SK-MEL-5 (cell line): ENCODE measurements around the gene SEPTIN14. TPM values are rescaled to one million over a fixed set of nuclear protein-coding genes. Genes with fewer than 3 reads are reported as not detected.
"Not testable (repeated sequence)": the region's sequence is repeated elsewhere in the genome, so short reads cannot be mapped to it uniquely, and the experiment has no call there.

Source experiments
- DNase-seq: peaks from one replicate; pipeline ENCODE4 v3.0.0-alpha.2; 2016; ENCODE audit warnings: low read depth, low spot score
- in situ Hi-C: cut with HindIII; loops from 2 replicates; pipeline ENCODE4 v1.10.0; 2016; ENCODE audit warnings: low sequenced_read_pairs, high pct_unique_total_duplicates, low pct_unique_long_range_greater_than_20kb
- small RNA-seq, 2 experiments: library from RNA; depleted of rRNA; stranded (forward); fragments of <200 nt; gene quantifications; one replicate each; pipeline ENCODE3, GENCODE V24; 2014
- total RNA-seq: library from RNA; depleted of rRNA; stranded (reverse); fragments of >200 nt; shearing (Covaris generic); gene quantifications from 2 replicates; pipeline ENCODE4 v1.2.3, GENCODE V29; 2014; rRNA removed

SEPTIN14 gene
- total RNA-seq, 1 experiment from 2014 or later: not detected

GRCh38 chr7:55794527-55794926, 68.0 kb downstream of the SEPTIN14 start:
- no peak for DNase-seq
- in situ Hi-C loops: no loop called here

GRCh38 chr7:55792048-55792447, 70.5 kb downstream of the SEPTIN14 start:
- in situ Hi-C loops: no loop called here

GRCh38 chr7:55787796-55788195, 74.8 kb downstream of the SEPTIN14 start:
- no peak for DNase-seq
- in situ Hi-C loops: no loop called here

More at GRCh38 chr7:55792048-55792447, 70.5 kb downstream of the SEPTIN14 start:
- no peak for DNase-seq

GRCh38 chr7:55786901-55787300, 75.7 kb downstream of the SEPTIN14 start:
- in situ Hi-C loops: no loop called here

GRCh38 chr7:55785444-55785843, 77.1 kb downstream of the SEPTIN14 start:
- DNase-seq, in situ Hi-C loops: not testable (repeated sequence)

More at GRCh38 chr7:55786901-55787300, 75.7 kb downstream of the SEPTIN14 start:
- no peak for DNase-seq

- DNase-seq: no peak
- in situ Hi-C loops: no loop called here
These were observed 78.4 kb downstream of the SEPTIN14 start for GRCh38 chr7:55784151-55784550.

- in situ Hi-C loops: no loop called here
- no peak for DNase-seq
These were observed 83.9 kb downstream of the SEPTIN14 start for GRCh38 chr7:55778631-55779030.

GRCh38 chr7:55776196-55776595, 86.4 kb downstream of the SEPTIN14 start:
- no peak for DNase-seq
- in situ Hi-C loops: no loop called here

- DNase-seq: no peak
- in situ Hi-C loops: no loop called here
These were observed 87.5 kb downstream of the SEPTIN14 start for GRCh38 chr7:55775051-55775420.

GRCh38 chr7:55774327-55775050, 88.1 kb downstream of the SEPTIN14 start:
- DNase-seq: peak; percentile 80
- in situ Hi-C loops: no loop called here

- in situ Hi-C loops: no loop called here
- no peak for DNase-seq
These were observed 91.8 kb downstream of the SEPTIN14 start for GRCh38 chr7:55770778-55771177.

- in situ Hi-C loops: not testable (repeated sequence)
These were observed 109.2 kb downstream of the SEPTIN14 start for GRCh38 chr7:55753274-55753862.

GRCh38 chr7:55744706-55745105, 117.8 kb downstream of the SEPTIN14 start:
- in situ Hi-C loops: not testable (repeated sequence)
- peak; percentile 24 for DNase-seq

More at GRCh38 chr7:55753274-55753862, 109.2 kb downstream of the SEPTIN14 start:
- not testable (repeated sequence) for DNase-seq

Small RNAs within 50 kb of the gene (small RNA-seq; reads per million reads assigned to genes)
- gene AC092647.1 (0 reads per million in 2 experiments), gene AC092647.2 (0 reads per million in 2 experiments), gene RNU6-1126P (0 reads per million in 2 experiments)

Other genes with a start within 250 kb of the SEPTIN14 start
- gene ZNF713, start 24.7 kb upstream of the SEPTIN14 start, total RNA-seq: 0.43 and 0.85 TPM in 2 replicates
- 32.2 and 34.3 TPM in 2 replicates for gene MRPS17, start 89.1 kb upstream of the SEPTIN14 start, total RNA-seq
- gene NIPSNAP2, start 101.8 kb upstream of the SEPTIN14 start, total RNA-seq: 115 and 125 TPM in 2 replicates
- 357 and 414 TPM in 2 replicates for gene PSPH, start 188.7 kb upstream of the SEPTIN14 start, total RNA-seq
- 710 and 744 TPM in 2 replicates for gene CCT6A, start 189.0 kb upstream of the SEPTIN14 start, total RNA-seq
- gene SUMF2, start 201.5 kb upstream of the SEPTIN14 start, total RNA-seq: 559 and 567 TPM in 2 replicates
- gene PHKG1, start 230.2 kb upstream of the SEPTIN14 start, total RNA-seq: 0.67 and 1.9 TPM in 2 replicates
- gene CHCHD2, start 243.7 kb upstream of the SEPTIN14 start, total RNA-seq: 754 and 796 TPM in 2 replicates